Upper lobe of right lung (tissue), 1 donor: ENCODE results near the gene KLHL9. TPM values are rescaled to one million over a fixed set of nuclear protein-coding genes. Genes with fewer than 3 reads are reported as not detected.

ENCODE experiments used
- ATAC-seq: fragments of 200-7000 bp; cut with Tn5 transposase; one replicate; pipeline ENCODE4 v1.9.1; 2020; ENCODE audit warnings: mild to moderate bottlenecking, moderate library complexity
- DNase-seq: peaks from one replicate; pipeline ENCODE4 v3.0.0-alpha.2; 2020
- H3K27ac ChIP-seq: fragments of 200-600 bp; one replicate; pipeline ENCODE4 v1.8.0; 2022
- H3K27me3 ChIP-seq: fragments of 200-600 bp; one replicate; pipeline ENCODE4 v1.8.0; 2022; ENCODE audit warnings: mild to moderate bottlenecking
- H3K36me3 ChIP-seq: fragments of 200-600 bp; one replicate; pipeline ENCODE4 v1.8.0; 2022
- H3K4me1 ChIP-seq: fragments of 200-600 bp; one replicate; pipeline ENCODE4 v1.8.0; 2022
- H3K4me3 ChIP-seq: fragments of 200-600 bp; one replicate; pipeline ENCODE4 v1.8.0; 2022; ENCODE audit warnings: mild to moderate bottlenecking
- H3K9me3 ChIP-seq: fragments of 200-600 bp; one replicate; pipeline ENCODE4 v1.8.0; 2022
- CTCF ChIP-seq: fragments of 200-600 bp; IDR thresholded peaks from one replicate; pipeline ENCODE4 v1.8.0; 2022; ENCODE audit warnings: antibody characterized with exemption
- intact Hi-C: fragments of 100-400 bp; cut with DNase I; formaldehyde crosslinking; loops from one replicate; pipeline ENCODE4 v1.11.0; 2022
- total RNA-seq: library from RNA; stranded (reverse); fragmentation: NEBNext Ultra II Directional; extraction: Animal tissue kit (Norgen Biotek cat#: 25700); gene quantifications from one replicate; pipeline ENCODE4 v1.2.1, GENCODE V29; 2021
- donor health status: DM: no; HTN: yes; CAD: no; lungs with severe emphysema.

The KLHL9 gene
- total RNA-seq, 1 donor from 2014 or later: 22.2 TPM

GRCh38 chr9:21362287-21362686 is 27.1 kb upstream of the KLHL9 start:
- Histone ChIP-seq H3K27ac (no peak overlapping the region), H3K9me3 (no peaks in the 10 kb centered on the region), H3K4me3 (no peak overlapping the region), H3K4me1 (no peaks in the 10 kb centered on the region), H3K36me3 (no peaks in the 10 kb centered on the region), H3K27me3 (peaks cover 6% of the 10 kb centered on the region)
- no peak for DNase-seq
- no peak for ATAC-seq
- intact Hi-C loops: no loop called here
- no peak for TF ChIP-seq CTCF

GRCh38 chr9:21357479-21358460 is 22.6 kb upstream of the KLHL9 start:
- DNase-seq: no peak

GRCh38 chr9:21350787-21351186 is 15.6 kb upstream of the KLHL9 start, which contains the start of gene IFNA6:
IFNA6 (minus strand) TSS chr9:21350887; CDS start chr9:21350887, 0 bp downstream.
- Histone ChIP-seq H3K4me1 (no peaks in the 10 kb centered on the region), H3K4me3 (no peak within 1 kb of the TSS), H3K27ac (no peak within 1 kb of the TSS), H3K9me3 (no peaks in the 10 kb centered on the region), H3K36me3 (no peaks in the 10 kb centered on the region), H3K27me3 (no peaks in the 10 kb centered on the region)
- intact Hi-C loops: no loop called here
- no peak for TF ChIP-seq CTCF
- no peak for ATAC-seq
- no peak for DNase-seq

More at GRCh38 chr9:21357479-21358460, 22.6 kb upstream of the KLHL9 start:
- no peak for TF ChIP-seq CTCF
- Histone ChIP-seq H3K36me3 (no peaks in the 10 kb centered on the region), H3K27me3 (no peaks in the 10 kb centered on the region), H3K4me1 (no peaks in the 10 kb centered on the region), H3K4me3 (no peak overlapping the region), H3K9me3 (no peaks in the 10 kb centered on the region), H3K27ac (no peak overlapping the region)
- intact Hi-C loops: no loop called here
- ATAC-seq: peak; percentile 24

DNA sequence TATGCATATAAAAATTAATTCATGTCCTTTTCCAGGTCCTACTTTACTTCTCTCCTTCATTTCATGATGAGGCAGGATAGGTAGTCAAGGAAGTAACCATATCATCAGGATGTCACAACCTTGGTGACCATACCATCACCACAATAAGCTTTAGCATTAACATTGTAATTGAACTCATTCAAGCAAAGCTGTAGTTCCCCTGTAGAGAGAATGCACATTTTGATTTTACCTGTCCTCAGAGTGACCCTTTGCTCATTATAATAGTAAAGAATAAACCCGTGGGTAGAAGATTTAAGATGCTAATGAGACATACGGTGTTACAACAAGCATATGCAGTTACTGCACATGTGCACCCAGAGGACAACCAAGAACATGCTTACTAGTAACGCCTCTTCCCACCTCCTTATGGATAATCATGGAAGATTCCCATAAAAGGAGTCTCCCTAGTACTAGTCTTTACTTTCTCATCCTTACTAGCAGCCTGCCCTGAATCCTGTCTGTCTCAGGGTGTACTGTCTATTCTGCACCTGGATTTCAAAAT is 13.3 kb upstream of the KLHL9 start:
- no peak for ATAC-seq
- H3K4me3 ChIP-seq: no peak overlapping the region
- no peak for DNase-seq
- intact Hi-C loops: no loop called here
- H3K9me3 ChIP-seq: no peaks in the 10 kb centered on the region
- no peak overlapping the region for H3K27ac ChIP-seq
- TF ChIP-seq CTCF: no peak
- H3K4me1 ChIP-seq: no peaks in the 10 kb centered on the region
- no peaks in the 10 kb centered on the region for H3K36me3 ChIP-seq
- no peaks in the 10 kb centered on the region for H3K27me3 ChIP-seq

- Histone ChIP-seq H3K4me1 (no peaks in the 10 kb centered on the region), H3K9me3 (no peaks in the 10 kb centered on the region), H3K36me3 (no peaks in the 10 kb centered on the region), H3K4me3 (no peak overlapping the region), H3K27ac (no peak overlapping the region), H3K27me3 (no peaks in the 10 kb centered on the region)
- intact Hi-C loops: no loop called here
- DNase-seq (no peak), ATAC-seq (no peak)
- no peak for TF ChIP-seq CTCF
These were observed 5.5 kb upstream of the KLHL9 start for GRCh38 chr9:21340735-21341134.
